ENCODE results near the gene DDX52. TPM values are rescaled to one million over a fixed set of nuclear protein-coding genes. Genes with fewer than 3 reads are reported as not detected.

DDX52 gene
- total and polyA plus RNA-seq, 2 of the 13 experiments (the other 11 are each of a cell fraction or from before 2014, with no cell fraction given) = 8.9 to 36.1 TPM

DNA sequence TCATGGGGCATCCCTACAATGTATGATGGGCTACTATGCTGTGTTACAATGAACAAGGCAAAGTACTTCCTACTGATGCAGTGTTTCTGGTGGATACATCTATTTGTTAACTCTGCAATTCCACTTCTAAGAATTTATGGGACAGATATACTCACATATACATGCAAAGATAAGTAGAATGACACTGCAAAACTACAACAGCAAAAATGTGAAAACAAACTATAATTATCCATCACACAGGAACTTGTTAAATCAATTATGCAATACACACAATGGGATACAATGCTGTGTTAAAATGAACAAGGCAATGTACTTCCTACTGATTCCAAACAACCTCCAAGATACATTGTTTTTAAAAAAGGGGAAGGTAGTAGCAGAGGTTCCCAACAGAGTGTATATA lies 3.2 kb downstream of the DDX52 start (continued):
- TF ChIP-seq, protein P1, sequence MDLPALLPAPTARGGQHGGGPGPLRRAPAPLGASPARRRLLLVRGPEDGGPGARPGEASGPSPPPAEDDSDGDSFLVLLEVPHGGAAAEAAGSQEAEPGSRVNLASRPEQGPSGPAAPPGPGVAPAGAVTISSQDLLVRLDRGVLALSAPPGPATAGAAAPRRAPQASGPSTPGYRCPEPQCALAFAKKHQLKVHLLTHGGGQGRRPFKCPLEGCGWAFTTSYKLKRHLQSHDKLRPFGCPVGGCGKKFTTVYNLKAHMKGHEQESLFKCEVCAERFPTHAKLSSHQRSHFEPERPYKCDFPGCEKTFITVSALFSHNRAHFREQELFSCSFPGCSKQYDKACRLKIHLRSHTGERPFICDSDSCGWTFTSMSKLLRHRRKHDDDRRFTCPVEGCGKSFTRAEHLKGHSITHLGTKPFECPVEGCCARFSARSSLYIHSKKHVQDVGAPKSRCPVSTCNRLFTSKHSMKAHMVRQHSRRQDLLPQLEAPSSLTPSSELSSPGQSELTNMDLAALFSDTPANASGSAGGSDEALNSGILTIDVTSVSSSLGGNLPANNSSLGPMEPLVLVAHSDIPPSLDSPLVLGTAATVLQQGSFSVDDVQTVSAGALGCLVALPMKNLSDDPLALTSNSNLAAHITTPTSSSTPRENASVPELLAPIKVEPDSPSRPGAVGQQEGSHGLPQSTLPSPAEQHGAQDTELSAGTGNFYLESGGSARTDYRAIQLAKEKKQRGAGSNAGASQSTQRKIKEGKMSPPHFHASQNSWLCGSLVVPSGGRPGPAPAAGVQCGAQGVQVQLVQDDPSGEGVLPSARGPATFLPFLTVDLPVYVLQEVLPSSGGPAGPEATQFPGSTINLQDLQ (CRISPR knock-in tag; IDR thresholded peaks at IDR 0.05) = no peak
- TF ChIP-seq ZFP62 (CRISPR knock-in tag; IDR thresholded peaks at IDR 0.05) (no peak), KMT2A (CRISPR knock-in tag; IDR thresholded peaks at IDR 0.05) (no peak), ZBTB3 (CRISPR knock-in tag; IDR thresholded peaks at IDR 0.05; ENCODE audit: borderline replicate concordance, low read depth) (no peak), EZH2 (conservative IDR thresholded peaks at IDR 0.05; ENCODE audit: low read depth, low read length) (no peak)
- TF ChIP-seq, protein P2, sequence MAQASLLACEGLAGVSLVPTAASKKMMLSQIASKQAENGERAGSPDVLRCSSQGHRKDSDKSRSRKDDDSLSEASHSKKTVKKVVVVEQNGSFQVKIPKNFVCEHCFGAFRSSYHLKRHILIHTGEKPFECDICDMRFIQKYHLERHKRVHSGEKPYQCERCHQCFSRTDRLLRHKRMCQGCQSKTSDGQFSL (CRISPR knock-in tag; IDR thresholded peaks at IDR 0.05) = no peak

DNA sequence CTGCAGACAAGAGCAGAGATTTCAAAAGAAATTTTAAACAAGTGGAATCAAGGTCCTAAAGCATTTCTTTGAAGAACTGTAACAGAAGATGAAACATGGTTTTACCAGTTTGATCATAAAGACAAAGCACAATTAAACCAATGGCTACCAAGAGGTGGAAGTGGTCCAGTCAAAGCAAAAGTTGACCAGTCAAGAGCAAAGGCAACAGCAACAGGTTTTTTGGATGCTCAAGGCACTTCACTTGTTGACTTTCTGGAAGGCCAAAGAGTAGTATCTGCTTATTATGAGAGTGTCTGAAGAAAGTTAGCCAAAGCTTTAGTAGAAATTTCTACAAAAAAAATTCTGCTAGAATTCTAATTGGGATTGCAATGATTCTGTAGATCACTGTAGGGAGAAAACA lies 5.3 kb downstream of the DDX52 start:
- in situ Hi-C loops (cut with HindIII; ENCODE audit: extremely low pct_ligation_motif_present, low pct_unique_long_range_greater_than_20kb) = no loop called here
- ATAC-seq = no peak
- Histone ChIP-seq H3K4me2 (ENCODE audit: low read depth, low read length) (no peak overlapping the region), H3K79me2 (ENCODE audit: insufficient read depth, low read length) (peaks cover 42% of the 10 kb centered on the region), H4K20me1 (ENCODE audit: insufficient read depth, low read length) (no peaks in the 10 kb centered on the region), H3K9ac (ENCODE audit: insufficient read depth, low read depth, low read length) (no peak overlapping the region), H3K27ac (ENCODE audit: extremely low read length, insufficient read depth, low read length) (no peak overlapping the region), H3K9me3 (ENCODE audit: low read length) (no peaks in the 10 kb centered on the region), H2AFZ (ENCODE audit: low read length) (no peak overlapping the region), H3K27me3 (ENCODE audit: control insufficient read depth in 1 of 2, insufficient read depth in 2 of 2, low read length in 2 of 2) (no peaks in the 10 kb centered on the region; a peak in 1 of 5 replicates), H3K4me1 (ENCODE audit: insufficient read depth, low read length) (peaks cover 26% of the 10 kb centered on the region), H3K4me3 (replicated peaks in 1 of 3; ENCODE audit: insufficient read depth in 1 of 3, low read depth in 2 of 3, low read length in 3 of 3) (no peak overlapping the region), H3K36me3 (replicated peaks in 1 of 2; ENCODE audit: control insufficient read depth in 1 of 2, insufficient read depth in 2 of 2, low read length in 2 of 2) (peaks cover 4 to 44% of the 10 kb centered on the region in 2 experiments)
- TF ChIP-seq TCF12 (IDR thresholded peaks at IDR 0.05) (no peak), TCF12 (CRISPR knock-in tag; IDR thresholded peaks at IDR 0.05) (no peak), PCBP2 (optimal IDR thresholded peaks at IDR 0.05; ENCODE audit: low read depth, low read length, poor library complexity, severe bottlenecking) (no peak), ZFAT (CRISPR knock-in tag; conservative IDR thresholded peaks at IDR 0.05) (no peak), KLF12 (CRISPR knock-in tag; IDR thresholded peaks at IDR 0.05; ENCODE audit: borderline replicate concordance) (no peak), ZNF510 (CRISPR knock-in tag; IDR thresholded peaks at IDR 0.05; ENCODE audit: low read depth) (no peak), ZSCAN31 (CRISPR knock-in tag; IDR thresholded peaks at IDR 0.05; ENCODE audit: low read depth) (no peak), MIER3 (CRISPR knock-in tag; IDR thresholded peaks at IDR 0.05; ENCODE audit: borderline replicate concordance) (no peak), GATAD2A (CRISPR knock-in tag; IDR thresholded peaks at IDR 0.05) (no peak), ZNF850 (CRISPR knock-in tag; conservative IDR thresholded peaks at IDR 0.05) (no peak), SP2 (CRISPR knock-in tag; IDR thresholded peaks at IDR 0.05) (no peak), ZNF501 (CRISPR knock-in tag; IDR thresholded peaks at IDR 0.05) (no peak), GLI4 (CRISPR knock-in tag; IDR thresholded peaks at IDR 0.05; ENCODE audit: borderline replicate concordance) (no peak)
- TF ChIP-seq, protein P3, sequence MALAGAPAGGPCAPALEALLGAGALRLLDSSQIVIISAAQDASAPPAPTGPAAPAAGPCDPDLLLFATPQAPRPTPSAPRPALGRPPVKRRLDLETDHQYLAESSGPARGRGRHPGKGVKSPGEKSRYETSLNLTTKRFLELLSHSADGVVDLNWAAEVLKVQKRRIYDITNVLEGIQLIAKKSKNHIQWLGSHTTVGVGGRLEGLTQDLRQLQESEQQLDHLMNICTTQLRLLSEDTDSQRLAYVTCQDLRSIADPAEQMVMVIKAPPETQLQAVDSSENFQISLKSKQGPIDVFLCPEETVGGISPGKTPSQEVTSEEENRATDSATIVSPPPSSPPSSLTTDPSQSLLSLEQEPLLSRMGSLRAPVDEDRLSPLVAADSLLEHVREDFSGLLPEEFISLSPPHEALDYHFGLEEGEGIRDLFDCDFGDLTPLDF (CRISPR knock-in tag; IDR thresholded peaks at IDR 0.05) = no peak
- TF ChIP-seq, protein P4, sequence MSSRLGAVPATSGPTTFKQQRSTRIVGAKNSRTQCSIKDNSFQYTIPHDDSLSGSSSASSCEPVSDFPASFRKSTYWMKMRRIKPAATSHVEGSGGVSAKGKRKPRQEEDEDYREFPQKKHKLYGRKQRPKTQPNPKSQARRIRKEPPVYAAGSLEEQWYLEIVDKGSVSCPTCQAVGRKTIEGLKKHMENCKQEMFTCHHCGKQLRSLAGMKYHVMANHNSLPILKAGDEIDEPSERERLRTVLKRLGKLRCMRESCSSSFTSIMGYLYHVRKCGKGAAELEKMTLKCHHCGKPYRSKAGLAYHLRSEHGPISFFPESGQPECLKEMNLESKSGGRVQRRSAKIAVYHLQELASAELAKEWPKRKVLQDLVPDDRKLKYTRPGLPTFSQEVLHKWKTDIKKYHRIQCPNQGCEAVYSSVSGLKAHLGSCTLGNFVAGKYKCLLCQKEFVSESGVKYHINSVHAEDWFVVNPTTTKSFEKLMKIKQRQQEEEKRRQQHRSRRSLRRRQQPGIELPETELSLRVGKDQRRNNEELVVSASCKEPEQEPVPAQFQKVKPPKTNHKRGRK (CRISPR knock-in tag; IDR thresholded peaks at IDR 0.05) = no peak
- BruUV-seq (replicated peaks) = no TSS peak
- intact Hi-C loops (cut with micrococcal nuclease; ENCODE audit: unreplicated experiment) = no loop called here
- POLR2A ChIA-PET = no interaction called here
- no peak for DNase-seq (ENCODE audit: low spot score)
- no peak for FAIRE-seq
- CTCF ChIA-PET (ENCODE audit: low intra/inter-chr PET ratio, low total read pairs) = no interaction called here

Measured in HepG2 (cell line).